OCI-LY7 (cell line): ENCODE results near the gene MYMK. TPM values are rescaled to one million over a fixed set of nuclear protein-coding genes. Genes with fewer than 3 reads are reported as not detected.

ENCODE experiments used
- BruUV-seq: library from RNA; stranded (reverse); fragments of 400-500 nt; replicated peaks from 2 replicates; lab custom pipeline; 2021; lab: Mats Ljungman, UMichigan
- CTCF ChIA-PET: fragments of 300-600 bp; sonication (Branson Sonifier 250); formaldehyde crosslinking; loops from one replicate; lab custom pipeline; 2022; ENCODE audit warnings: antibody characterized with exemption; ENCODE audit not compliant: unreplicated experiment; lab: Charles Lee
- POLR2A ChIA-PET: fragments of 300-600 bp; sonication (Branson Sonifier 250); formaldehyde crosslinking; loops from one replicate; lab custom pipeline; 2022; ENCODE audit warnings: antibody characterized with exemption; lab: Charles Lee
- DNase-seq: peaks from one replicate; pipeline ENCODE4 v3.0.0-alpha.2; 2015; ENCODE audit warnings: low spot score
- H2AFZ ChIP-seq: fragments of 200-600 bp; sonication (generic), shearing (Covaris generic); 2 replicates; pipeline ENCODE4 v1.6.1; 2014; ENCODE audit warnings: mild to moderate bottlenecking, antibody characterized with exemption, low read length, moderate library complexity
- H3K27ac ChIP-seq: fragments of 200-600 bp; sonication (generic); 2 replicates; pipeline ENCODE4 v1.5.1; 2014; ENCODE audit warnings: mixed run types, low read depth, mild to moderate bottlenecking, moderate library complexity, low read length, inconsistent platforms; ENCODE audit not compliant: poor library complexity, severe bottlenecking
- H3K36me3 ChIP-seq: fragments of 200-600 bp; sonication (generic); 2 replicates; pipeline ENCODE4 v1.6.1; 2014; ENCODE audit warnings: mild to moderate bottlenecking, antibody characterized with exemption, low read length, moderate library complexity, mixed read lengths; ENCODE audit not compliant: insufficient read depth
- H3K4me1 ChIP-seq: fragments of 200-600 bp; sonication (generic); 2 replicates; pipeline ENCODE4 v1.5.1; 2014; ENCODE audit warnings: mild to moderate bottlenecking, low read length; ENCODE audit not compliant: insufficient read depth, poor library complexity, severe bottlenecking
- H3K4me2 ChIP-seq: fragments of 200-600 bp; sonication (generic); 2 replicates; pipeline ENCODE4 v1.6.1; 2014; ENCODE audit warnings: mild to moderate bottlenecking, low read length
- H3K4me3 ChIP-seq: fragments of 200-600 bp; sonication (generic); 2 replicates; pipeline ENCODE4 v1.5.1; 2014; ENCODE audit warnings: mild to moderate bottlenecking, low read depth, low read length; ENCODE audit not compliant: poor library complexity, severe bottlenecking
- H3K79me2 ChIP-seq: fragments of 200-600 bp; sonication (generic); 2 replicates; pipeline ENCODE4 v1.6.1; 2016; ENCODE audit warnings: low read depth, mild to moderate bottlenecking, low read length, moderate library complexity, mixed read lengths; ENCODE audit not compliant: insufficient read depth
- H3K9me2 ChIP-seq: fragments of 200-600 bp; sonication (generic); 2 replicates; pipeline ENCODE4 v1.6.1; 2016; ENCODE audit warnings: mild to moderate bottlenecking, low read length, mixed read lengths; ENCODE audit not compliant: insufficient read depth
- H3K9me3 ChIP-seq: fragments of 200-600 bp; sonication (generic); 2 replicates; pipeline ENCODE4 v1.6.1; 2014; ENCODE audit warnings: mild to moderate bottlenecking, mixed run types, low read length, mixed read lengths
- H4K20me1 ChIP-seq: fragments of 200-600 bp; sonication (generic); 2 replicates; pipeline ENCODE4 v1.6.1; 2014; ENCODE audit warnings: mild to moderate bottlenecking, antibody characterized with exemption, low read length, moderate library complexity, mixed read lengths; ENCODE audit not compliant: insufficient read depth
- EZH2phosphoT487 ChIP-seq: fragments of 200-600 bp; sonication (generic); IDR thresholded peaks from 2 replicates; pipeline ENCODE4 v1.6.1; 2018; ENCODE audit warnings: low read depth, borderline replicate concordance, mild to moderate bottlenecking, mixed run types, antibody characterized with exemption, low read length, moderate library complexity, mixed read lengths
- intact Hi-C: fragments of 100-400 bp; cut with micrococcal nuclease; formaldehyde crosslinking; loops from one replicate; pipeline ENCODE4 v1.10.0; 2022; ENCODE audit not compliant: unreplicated experiment
- total RNA-seq, 2 experiments: library from RNA; depleted of rRNA in 1 of 2; stranded (reverse); fragments of >200 nt in 1 of 2; shearing (Covaris generic) in 1 of 2; gene quantifications; 2 replicates each; pipeline ENCODE4 v1.2.3, GENCODE V29; 2014 to 2022
- TF ChIP-seq, protein P1 (sequence below): fragments of 200-600 bp; sonication (generic); conservative IDR thresholded peaks from 2 replicates; pipeline ENCODE4 v1.5.1; 2014; ENCODE audit warnings: mild to moderate bottlenecking, antibody characterized with exemption, low read length, moderate library complexity, mixed read lengths

MYMK gene
- total RNA-seq, 2 experiments from 2014 or later, result not detected

DNA sequence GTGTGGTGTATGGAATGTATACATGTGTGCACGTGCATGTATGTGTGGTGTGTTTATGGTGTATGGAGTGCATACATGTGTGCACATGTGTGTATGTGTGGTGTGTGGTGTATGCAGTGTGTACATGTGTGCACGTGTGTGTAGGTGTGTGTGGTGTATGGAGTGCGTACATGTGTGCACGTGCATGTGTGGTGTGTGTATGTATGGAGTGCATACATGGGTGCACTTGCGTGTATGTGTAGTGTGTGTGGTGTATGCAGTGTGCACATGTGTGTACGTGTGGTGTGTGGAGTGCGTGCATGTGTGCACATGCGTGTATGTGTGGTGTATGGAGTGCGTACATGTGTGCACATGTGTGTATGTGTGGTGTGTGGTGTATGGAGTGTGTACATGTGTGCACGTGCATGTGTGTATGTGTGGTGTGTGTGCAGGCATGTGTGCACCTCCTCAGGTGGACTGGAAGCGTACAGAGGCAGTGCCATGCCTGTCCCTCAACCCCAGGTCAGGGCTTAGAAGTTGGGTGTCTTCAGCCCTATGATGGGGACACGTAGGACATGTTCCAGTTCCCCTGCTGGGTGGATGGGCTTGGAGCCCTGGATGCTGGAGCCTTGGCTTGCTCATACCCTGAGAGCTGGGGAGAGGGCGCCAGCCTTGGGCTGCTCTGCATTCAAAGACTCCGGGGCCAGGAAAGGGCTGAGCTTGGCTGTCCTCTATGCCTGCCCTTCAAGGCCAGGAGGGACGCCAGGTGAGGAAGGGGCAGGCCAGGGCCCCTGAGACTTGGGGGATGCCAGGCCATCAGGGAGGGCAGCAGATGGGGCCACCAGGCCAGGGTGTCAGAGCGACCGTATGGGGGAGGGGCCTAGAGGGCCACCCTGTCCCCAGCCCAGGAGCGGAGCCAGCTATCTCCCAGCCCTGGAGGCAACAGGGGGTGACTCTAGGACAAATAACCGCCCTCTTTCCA is 12.2 kb downstream of the MYMK start:
- TF ChIP-seq, protein P1, sequence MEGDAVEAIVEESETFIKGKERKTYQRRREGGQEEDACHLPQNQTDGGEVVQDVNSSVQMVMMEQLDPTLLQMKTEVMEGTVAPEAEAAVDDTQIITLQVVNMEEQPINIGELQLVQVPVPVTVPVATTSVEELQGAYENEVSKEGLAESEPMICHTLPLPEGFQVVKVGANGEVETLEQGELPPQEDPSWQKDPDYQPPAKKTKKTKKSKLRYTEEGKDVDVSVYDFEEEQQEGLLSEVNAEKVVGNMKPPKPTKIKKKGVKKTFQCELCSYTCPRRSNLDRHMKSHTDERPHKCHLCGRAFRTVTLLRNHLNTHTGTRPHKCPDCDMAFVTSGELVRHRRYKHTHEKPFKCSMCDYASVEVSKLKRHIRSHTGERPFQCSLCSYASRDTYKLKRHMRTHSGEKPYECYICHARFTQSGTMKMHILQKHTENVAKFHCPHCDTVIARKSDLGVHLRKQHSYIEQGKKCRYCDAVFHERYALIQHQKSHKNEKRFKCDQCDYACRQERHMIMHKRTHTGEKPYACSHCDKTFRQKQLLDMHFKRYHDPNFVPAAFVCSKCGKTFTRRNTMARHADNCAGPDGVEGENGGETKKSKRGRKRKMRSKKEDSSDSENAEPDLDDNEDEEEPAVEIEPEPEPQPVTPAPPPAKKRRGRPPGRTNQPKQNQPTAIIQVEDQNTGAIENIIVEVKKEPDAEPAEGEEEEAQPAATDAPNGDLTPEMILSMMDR, result no peak
- TF ChIP-seq EZH2phosphoT487, result no peak
- Histone ChIP-seq H3K9me2 (no peaks in the 10 kb centered on the region), H3K4me2 (no peak overlapping the region), H3K27ac (no peak overlapping the region), H3K4me1 (no peaks in the 10 kb centered on the region), H2AFZ (no peak overlapping the region), H3K9me3 (no peaks in the 10 kb centered on the region), H4K20me1 (no peaks in the 10 kb centered on the region), H3K79me2 (no peaks in the 10 kb centered on the region), H3K36me3 (no peaks in the 10 kb centered on the region), H3K4me3 (no peak overlapping the region)
- POLR2A ChIA-PET, result no interaction called here
- DNase-seq, result no peak
- BruUV-seq, result no TSS peak
- intact Hi-C loops, result no loop called here
- CTCF ChIA-PET, result no interaction called here

DNA sequence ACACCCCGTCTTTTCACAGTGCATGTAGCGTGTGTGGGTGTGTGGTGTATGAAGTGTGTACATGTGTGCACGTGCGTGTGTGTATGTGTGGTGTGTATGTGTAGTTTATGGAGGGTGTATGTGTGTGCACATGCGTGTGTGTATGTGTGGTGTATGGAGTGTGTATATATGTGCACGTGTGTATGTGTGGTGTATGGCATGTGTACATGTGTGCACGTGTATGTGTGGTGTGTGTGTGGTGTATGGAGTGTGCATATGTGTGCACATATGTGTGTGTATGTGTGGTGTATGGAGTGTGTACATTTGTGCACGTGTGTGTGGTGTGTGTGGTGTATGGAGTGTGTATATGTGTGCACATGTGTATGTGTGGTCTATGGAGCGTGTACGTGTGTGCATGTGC is 13.2 kb downstream of the MYMK start:
- intact Hi-C loops, result no loop called here
- DNase-seq, result no peak
- Histone ChIP-seq H3K4me1 (no peaks in the 10 kb centered on the region), H3K9me3 (no peaks in the 10 kb centered on the region), H3K9me2 (no peaks in the 10 kb centered on the region), H4K20me1 (no peaks in the 10 kb centered on the region), H3K4me2 (no peak overlapping the region), H3K36me3 (no peaks in the 10 kb centered on the region), H3K4me3 (no peak overlapping the region), H3K27ac (no peak overlapping the region), H3K79me2 (no peaks in the 10 kb centered on the region), H2AFZ (no peak overlapping the region)
- TF ChIP-seq EZH2phosphoT487, result no peak
- TF ChIP-seq, protein P1, result no peak
- CTCF ChIA-PET, result no interaction called here
- no TSS peak for BruUV-seq
- POLR2A ChIA-PET, result no interaction called here

DNA sequence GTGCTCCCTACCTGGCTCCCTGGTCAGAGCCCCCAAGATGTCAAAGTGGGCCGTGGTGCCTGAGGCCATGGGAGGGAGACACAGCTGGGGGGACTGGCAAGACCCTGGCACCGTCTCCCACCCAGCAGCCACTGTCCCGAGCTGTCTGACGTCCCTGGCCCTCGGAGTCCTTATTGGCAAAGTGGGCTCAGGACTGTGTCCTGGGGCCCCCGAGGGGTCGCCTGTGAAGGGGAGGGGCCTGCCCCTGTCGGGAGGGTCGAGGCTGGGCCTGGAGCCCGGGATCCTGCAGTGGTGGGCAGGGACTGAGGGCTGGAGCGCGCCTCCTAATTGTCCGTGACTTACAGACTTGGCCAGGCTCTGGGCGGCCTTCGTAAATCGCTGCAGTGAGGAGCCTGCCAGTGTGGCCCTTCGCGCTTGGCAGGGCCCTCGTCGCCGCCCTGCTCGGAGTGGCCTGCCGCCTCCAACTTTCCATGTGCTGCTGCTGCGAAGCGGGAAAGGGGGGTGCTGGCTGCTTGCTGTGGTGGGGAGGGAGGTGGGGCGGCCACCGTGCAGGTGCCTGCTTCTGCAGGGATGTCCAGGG is 13.7 kb downstream of the MYMK start:
- POLR2A ChIA-PET, result no interaction called here
- CTCF ChIA-PET, result no interaction called here
- Histone ChIP-seq H3K9me3 (no peaks in the 10 kb centered on the region), H3K4me2 (no peak overlapping the region), H3K36me3 (no peaks in the 10 kb centered on the region), H2AFZ (no peak overlapping the region), H3K27ac (no peak overlapping the region), H4K20me1 (no peaks in the 10 kb centered on the region), H3K9me2 (no peaks in the 10 kb centered on the region), H3K4me1 (no peaks in the 10 kb centered on the region), H3K79me2 (no peaks in the 10 kb centered on the region), H3K4me3 (no peak overlapping the region)
- DNase-seq, result no peak
- no TSS peak for BruUV-seq
- intact Hi-C loops, result no loop called here
- no peak for TF ChIP-seq EZH2phosphoT487
- TF ChIP-seq, protein P1, result no peak
